ENCODE measurements around the gene NSD2.
A peak's percentile ranks its signal among the peaks of the same experiment; 100 is the strongest.

NSD2 gene

GRCh38 chr4:1862961-1863296 lies 8.3 kb upstream of the NSD2 start:
- no peak overlapping the region for H3K27ac ChIP-seq
- no peak for TF ChIP-seq CTCF (conservative IDR thresholded peaks at IDR 0.05)

- H3K27ac ChIP-seq, result no peak overlapping the region
- no peak for TF ChIP-seq CTCF (conservative IDR thresholded peaks at IDR 0.05)
Measured at GRCh38 chr4:1863297-1864033, 7.7 kb upstream of the NSD2 start.

- TF ChIP-seq CTCF (conservative IDR thresholded peaks at IDR 0.05), result no peak
- no peak overlapping the region for H3K27ac ChIP-seq
Measured at GRCh38 chr4:1864076-1865008, 6.9 kb upstream of the NSD2 start.

GRCh38 chr4:1866189-1866661 lies 5.0 kb upstream of the NSD2 start:
- no peak overlapping the region for H3K27ac ChIP-seq
- no peak for TF ChIP-seq CTCF (conservative IDR thresholded peaks at IDR 0.05)

- TF ChIP-seq CTCF (conservative IDR thresholded peaks at IDR 0.05), result no peak
- peak overlapping the region; percentile 94 for H3K27ac ChIP-seq
Measured at GRCh38 chr4:1868293-1868692, 2.9 kb upstream of the NSD2 start.

- H3K27ac ChIP-seq, result peak overlapping the region; percentile 94
- TF ChIP-seq CTCF (conservative IDR thresholded peaks at IDR 0.05), result no peak
Measured at GRCh38 chr4:1868912-1869311, 2.3 kb upstream of the NSD2 start.

- no peak for TF ChIP-seq CTCF (conservative IDR thresholded peaks at IDR 0.05)
- peak overlapping the region; percentile 94 for H3K27ac ChIP-seq
Measured at GRCh38 chr4:1869530-1870327, 1.5 kb upstream of the NSD2 start.

Measured in VCaP (cell line).